Thoracic aorta (tissue), 2 donors: ENCODE results near the gene GABBR2. TPM values are rescaled to one million over a fixed set of nuclear protein-coding genes. Genes with fewer than 3 reads are reported as not detected.
"Not testable (repeated sequence)": the region's sequence is repeated elsewhere in the genome, so short reads cannot be mapped to it uniquely, and the experiment has no call there.

ENCODE experiments used
- ATAC-seq: fragments of 150-250 bp; one replicate; pipeline ENCODE4 v1.8.0; 2017; ENCODE audit warnings: low read depth; ENCODE audit not compliant: insufficient number of reproducible peaks, low FRiP score
- DNase-seq: peaks from one replicate; pipeline ENCODE4 v3.0.0-alpha.2; 2020; ENCODE audit warnings: low spot score
- H3K27ac ChIP-seq, 2 donors: fragments of 200-600 bp; sonication (generic); 1 replicate in 1 of 2; 2 replicates in 1 of 2; pipeline ENCODE4 v1.5.1; 2016; ENCODE audit warnings: mild to moderate bottlenecking in 2 of 2, moderate library complexity in 2 of 2
- H3K27me3 ChIP-seq: fragments of 200-600 bp; sonication (generic); replicated peaks from 2 replicates; pipeline ENCODE4 v1.6.0; 2016; ENCODE audit warnings: mild to moderate bottlenecking; ENCODE audit not compliant: insufficient read depth
- H3K36me3 ChIP-seq: fragments of 200-600 bp; sonication (generic); one replicate; pipeline ENCODE4 v1.5.1; 2016
- H3K4me1 ChIP-seq, 2 donors: fragments of 200-600 bp; sonication (generic); 1 replicate in 1 of 2; 2 replicates in 1 of 2; pipeline versions ENCODE4 v1.5.1 to v1.6.0; 2016; ENCODE audit warnings: low read depth in 2 of 2, mild to moderate bottlenecking in 1 of 2; ENCODE audit not compliant: control insufficient read depth in 1 of 2
- H3K4me3 ChIP-seq: fragments of 200-600 bp; sonication (generic); 2 replicates; pipeline ENCODE4 v1.5.1; 2016; ENCODE audit warnings: mild to moderate bottlenecking
- H3K9me3 ChIP-seq: fragments of 200-600 bp; sonication (generic); 2 replicates; pipeline ENCODE4 v1.5.1; 2016
- total RNA-seq, 2 donors: library from RNA; depleted of rRNA; stranded (reverse); fragments of >200 nt; gene quantifications; one replicate each; pipeline versions ENCODE4 v1.1.0 to v1.2.3, GENCODE V29; 2016
- TF ChIP-seq, protein P1 (sequence below): fragments of 200-600 bp; sonication (generic); IDR thresholded peaks from one replicate; pipeline ENCODE4 v1.5.1; 2019; ENCODE audit warnings: antibody characterized with exemption

GABBR2 gene
- total RNA-seq, 2 donors from 2014 or later, result not detected

DNA sequence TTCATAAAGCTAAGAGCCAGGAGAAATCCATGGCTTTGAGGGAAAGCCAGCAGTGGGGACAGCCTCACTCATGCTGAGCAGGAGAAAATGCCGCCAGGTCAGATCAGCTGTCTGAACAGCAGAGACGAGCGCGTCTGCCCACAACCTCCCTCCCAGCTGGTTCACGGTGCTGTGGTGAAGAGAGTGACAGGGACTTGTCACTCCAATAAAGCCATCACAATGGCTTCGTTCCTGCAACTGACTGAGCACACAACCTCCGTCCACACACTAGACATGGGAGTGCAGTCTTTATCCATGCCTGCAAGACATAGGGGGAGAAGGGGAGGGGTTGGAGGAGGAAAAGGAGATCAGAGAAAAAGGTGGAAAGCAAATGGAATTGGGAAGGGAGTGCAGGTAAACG lies 206.9 kb downstream of the GABBR2 start:
- H3K4me3 ChIP-seq, result no peak overlapping the region
- no peaks in the 10 kb centered on the region for H3K36me3 ChIP-seq
- no peak for DNase-seq
- no peaks in the 10 kb centered on the region for H3K27me3 ChIP-seq
- H3K4me1 ChIP-seq, result no peaks in the 10 kb centered on the region
- TF ChIP-seq, protein P1, sequence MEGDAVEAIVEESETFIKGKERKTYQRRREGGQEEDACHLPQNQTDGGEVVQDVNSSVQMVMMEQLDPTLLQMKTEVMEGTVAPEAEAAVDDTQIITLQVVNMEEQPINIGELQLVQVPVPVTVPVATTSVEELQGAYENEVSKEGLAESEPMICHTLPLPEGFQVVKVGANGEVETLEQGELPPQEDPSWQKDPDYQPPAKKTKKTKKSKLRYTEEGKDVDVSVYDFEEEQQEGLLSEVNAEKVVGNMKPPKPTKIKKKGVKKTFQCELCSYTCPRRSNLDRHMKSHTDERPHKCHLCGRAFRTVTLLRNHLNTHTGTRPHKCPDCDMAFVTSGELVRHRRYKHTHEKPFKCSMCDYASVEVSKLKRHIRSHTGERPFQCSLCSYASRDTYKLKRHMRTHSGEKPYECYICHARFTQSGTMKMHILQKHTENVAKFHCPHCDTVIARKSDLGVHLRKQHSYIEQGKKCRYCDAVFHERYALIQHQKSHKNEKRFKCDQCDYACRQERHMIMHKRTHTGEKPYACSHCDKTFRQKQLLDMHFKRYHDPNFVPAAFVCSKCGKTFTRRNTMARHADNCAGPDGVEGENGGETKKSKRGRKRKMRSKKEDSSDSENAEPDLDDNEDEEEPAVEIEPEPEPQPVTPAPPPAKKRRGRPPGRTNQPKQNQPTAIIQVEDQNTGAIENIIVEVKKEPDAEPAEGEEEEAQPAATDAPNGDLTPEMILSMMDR, result no peak
- ATAC-seq, result no peak
- H3K9me3 ChIP-seq, result no peaks in the 10 kb centered on the region
- H3K27ac ChIP-seq, result no peak overlapping the region

DNA sequence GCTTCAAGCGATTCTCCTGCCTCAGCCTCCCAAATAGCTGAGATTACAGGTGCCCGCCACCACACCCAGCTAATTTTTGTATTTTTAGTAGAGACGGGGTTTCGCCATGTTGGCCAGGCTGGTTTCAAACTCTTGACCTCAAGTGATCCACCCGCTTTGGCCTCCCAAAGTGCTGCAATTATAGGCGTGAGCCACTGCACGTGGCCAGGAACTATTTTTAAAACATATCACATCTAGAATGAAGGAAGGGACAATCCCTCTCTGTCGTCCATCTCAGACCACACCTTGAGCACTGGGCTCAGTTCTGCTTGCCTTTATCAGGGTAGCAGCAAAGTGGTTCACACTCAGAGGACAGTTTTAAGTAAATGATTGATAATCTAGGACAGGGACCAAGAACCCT lies 207.5 kb downstream of the GABBR2 start:
- H3K4me1 ChIP-seq, ATAC-seq, H3K9me3 ChIP-seq, DNase-seq, H3K27ac ChIP-seq, H3K4me3 ChIP-seq, H3K36me3 ChIP-seq, H3K27me3 ChIP-seq: not testable (repeated sequence)

DNA sequence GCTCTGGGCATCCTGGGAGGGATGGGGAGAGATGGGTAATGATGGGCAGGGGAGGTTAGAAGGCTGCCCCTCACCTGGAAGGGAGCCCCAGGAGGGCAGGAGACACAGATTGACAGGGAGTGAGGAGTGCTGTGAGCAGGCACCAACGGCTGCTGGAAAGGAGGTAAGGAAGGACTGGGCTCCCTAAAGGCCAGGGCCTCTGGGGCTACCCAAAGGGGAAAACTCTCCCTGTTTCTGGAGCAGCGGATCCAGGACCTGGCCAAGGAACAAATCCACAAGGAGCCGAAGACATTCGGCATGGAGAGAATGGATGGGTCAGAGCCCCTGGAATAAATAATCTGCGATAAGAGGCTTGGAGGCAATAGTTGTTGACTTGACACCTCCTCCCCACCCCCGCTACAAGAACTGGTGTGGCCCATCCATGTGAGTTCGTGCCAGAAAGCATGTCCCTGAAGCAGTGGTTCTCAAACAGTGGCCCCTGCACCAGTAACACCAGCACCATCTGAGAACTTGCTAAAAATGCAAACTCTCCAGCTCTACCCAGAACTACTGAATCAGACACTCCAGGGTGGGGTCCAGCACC lies 208.3 kb downstream of the GABBR2 start:
- no peak for ATAC-seq
- Histone ChIP-seq H3K4me1 (no peaks in the 10 kb centered on the region), H3K4me3 (no peak overlapping the region)

DNA sequence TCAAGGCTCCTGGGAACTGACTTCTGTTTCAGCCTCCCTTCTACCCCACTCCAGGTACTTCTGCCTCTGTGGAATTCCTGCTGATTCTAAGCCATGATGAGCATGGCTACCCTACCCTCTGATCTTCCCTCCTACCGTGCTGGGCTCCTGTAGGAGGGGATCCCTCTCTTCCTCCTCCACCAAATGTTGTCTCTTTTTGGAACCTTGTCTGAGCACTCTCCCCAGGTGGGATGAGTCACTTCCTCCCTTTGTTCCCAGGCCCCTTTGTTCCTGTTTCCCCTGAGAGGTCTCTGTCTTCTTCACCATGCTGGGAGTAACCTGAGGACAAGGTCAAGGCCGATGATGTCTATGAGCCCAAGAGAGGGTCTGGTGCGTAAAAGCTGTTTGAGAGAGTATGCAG lies 213.2 kb downstream of the GABBR2 start:
- no peak for ATAC-seq
- TF ChIP-seq, protein P1, result no peak
- H3K9me3 ChIP-seq, result no peaks in the 10 kb centered on the region

More for the DNA sequence above, 208.3 kb downstream of the GABBR2 start:
- TF ChIP-seq, protein P1, result no peak
- Histone ChIP-seq H3K9me3 (no peaks in the 10 kb centered on the region), H3K36me3 (no peaks in the 10 kb centered on the region), H3K27me3 (no peaks in the 10 kb centered on the region), H3K27ac (no peak overlapping the region)
- no peak for DNase-seq

DNA sequence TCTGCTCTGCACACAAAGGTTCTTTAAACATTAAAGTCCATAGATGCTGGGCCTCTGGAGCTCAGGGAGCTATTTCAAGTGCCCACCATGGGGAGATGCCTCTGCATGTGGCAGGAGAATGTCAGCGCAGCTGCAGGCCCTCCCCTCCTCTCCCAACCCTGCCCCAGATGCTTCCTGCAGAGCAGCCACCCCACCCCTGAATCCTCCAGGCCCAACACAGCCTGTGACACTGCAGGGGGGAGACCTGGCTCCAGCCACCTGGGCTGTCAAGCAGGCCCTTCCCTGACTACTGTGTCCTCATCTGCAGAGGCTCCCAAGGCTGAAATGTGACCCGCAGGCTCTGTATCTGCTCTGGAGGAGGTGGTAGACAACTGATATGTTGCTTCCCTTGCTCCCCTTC lies 213.9 kb downstream of the GABBR2 start:
- TF ChIP-seq, protein P1, result no peak
- Histone ChIP-seq H3K4me3 (no peak overlapping the region), H3K36me3 (no peaks in the 10 kb centered on the region), H3K4me1 (no peaks in the 10 kb centered on the region), H3K27ac (no peak overlapping the region), H3K27me3 (no peaks in the 10 kb centered on the region), H3K9me3 (no peaks in the 10 kb centered on the region)
- DNase-seq, result no peak
- no peak for ATAC-seq

More for the DNA sequence above, 213.2 kb downstream of the GABBR2 start:
- H3K4me3 ChIP-seq, result no peak overlapping the region
- no peaks in the 10 kb centered on the region for H3K4me1 ChIP-seq
- H3K27me3 ChIP-seq, result no peaks in the 10 kb centered on the region
- DNase-seq, result no peak
- H3K36me3 ChIP-seq, result no peaks in the 10 kb centered on the region
- no peak overlapping the region for H3K27ac ChIP-seq

DNA sequence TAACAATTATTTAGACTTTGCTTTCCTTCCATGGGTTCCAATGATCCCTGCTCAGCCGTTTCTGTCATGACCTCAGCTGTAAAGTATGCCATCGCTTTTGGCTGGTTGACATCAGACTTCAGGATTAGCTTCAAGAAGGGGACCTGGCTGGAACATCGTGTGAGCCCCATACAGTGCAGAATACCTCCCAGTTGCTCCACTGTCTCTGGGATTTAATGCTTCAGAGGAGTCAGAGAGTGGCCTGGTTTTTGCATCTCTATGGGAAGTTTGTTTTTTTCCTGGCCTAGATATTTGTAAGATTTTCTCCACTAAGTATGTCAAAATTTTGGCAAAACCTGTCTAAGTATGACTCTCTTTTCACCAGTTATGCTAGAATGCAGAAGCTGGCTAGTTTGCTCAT lies 216.9 kb downstream of the GABBR2 start:
- ATAC-seq, result no peak
- Histone ChIP-seq H3K36me3 (no peaks in the 10 kb centered on the region), H3K27me3 (no peaks in the 10 kb centered on the region), H3K9me3 (no peaks in the 10 kb centered on the region), H3K4me1 (peaks cover 0 to 9% of the 10 kb centered on the region in 2 donors), H3K4me3 (no peak overlapping the region), H3K27ac (no peak overlapping the region)
- TF ChIP-seq, protein P1, result no peak
- no peak for DNase-seq
